Stimulated activated CD8-positive, alpha-beta memory T cell treated with anti-CD3 and anti-CD28 coated beads, Interleukin-7, amount 100 ng/mL, for 4 hours (primary cell): ENCODE measurements around the gene RND1.
"Not testable (repeated sequence)": the region's sequence is repeated elsewhere in the genome, so short reads cannot be mapped to it uniquely, and the experiment has no call there.

Source experiments
- DNase-seq, 2 donors: peaks; one replicate each; pipeline ENCODE4 v3.0.0-alpha.2; 2020; ENCODE audit warnings: low read depth in 2 of 2

RND1 gene

GRCh38 chr12:48865281-48866051 lies at the start of gene RND1:
Gene RND1, minus strand, starts transcription at chr12:48865870. Its CDS starts 103 bp downstream, at chr12:48865767.
- DNase-seq = peak; percentile 71

- no peak for DNase-seq
Measured at GRCh38 chr12:48910196-48910595, 44.5 kb upstream of the RND1 start.

DNA sequence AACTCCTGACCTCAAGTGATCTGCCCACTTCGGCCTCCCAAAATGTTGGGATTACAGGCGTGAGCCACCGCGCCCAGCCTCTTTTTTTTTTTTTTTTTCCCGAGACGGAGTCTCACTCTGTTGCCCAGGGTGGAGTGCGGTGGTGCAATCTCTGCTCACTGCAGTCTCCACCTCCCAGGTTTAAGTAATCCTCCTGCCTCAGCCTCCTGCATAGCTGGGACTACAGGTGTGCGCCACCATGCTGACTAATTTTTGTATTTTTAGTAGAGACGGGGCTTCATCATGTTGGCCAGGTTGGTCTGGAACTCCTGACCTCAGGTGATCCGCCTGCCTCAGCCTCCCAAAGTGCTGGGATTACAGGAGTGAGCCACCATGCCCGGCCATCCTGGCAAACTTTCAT lies 44.0 kb upstream of the RND1 start:
- not testable (repeated sequence) for DNase-seq

DNA sequence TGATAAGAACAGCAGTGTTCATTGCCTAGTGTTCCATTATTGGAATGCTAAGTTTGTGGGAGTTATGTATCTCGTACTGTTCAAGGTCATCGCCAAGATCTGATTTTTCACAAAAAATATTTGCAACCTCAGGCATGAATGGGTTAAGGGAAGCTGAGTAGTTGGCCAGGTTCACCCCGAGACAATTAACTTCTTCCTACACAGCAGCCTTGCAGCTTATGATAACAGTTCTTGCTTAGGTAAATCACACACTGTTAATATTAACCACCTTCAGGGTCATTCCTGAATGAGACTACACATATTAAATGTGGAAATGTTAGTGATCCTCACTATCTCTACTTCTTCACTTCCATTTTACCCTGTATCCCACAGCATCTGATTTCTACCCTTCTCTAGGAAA lies 41.6 kb upstream of the RND1 start:
- DNase-seq = no peak

GRCh38 chr12:48903982-48904411 lies 38.3 kb upstream of the RND1 start:
- DNase-seq = peak; percentile 71 to 75

GRCh38 chr12:48903363-48903981 lies 37.8 kb upstream of the RND1 start:
- DNase-seq = no peak

DNA sequence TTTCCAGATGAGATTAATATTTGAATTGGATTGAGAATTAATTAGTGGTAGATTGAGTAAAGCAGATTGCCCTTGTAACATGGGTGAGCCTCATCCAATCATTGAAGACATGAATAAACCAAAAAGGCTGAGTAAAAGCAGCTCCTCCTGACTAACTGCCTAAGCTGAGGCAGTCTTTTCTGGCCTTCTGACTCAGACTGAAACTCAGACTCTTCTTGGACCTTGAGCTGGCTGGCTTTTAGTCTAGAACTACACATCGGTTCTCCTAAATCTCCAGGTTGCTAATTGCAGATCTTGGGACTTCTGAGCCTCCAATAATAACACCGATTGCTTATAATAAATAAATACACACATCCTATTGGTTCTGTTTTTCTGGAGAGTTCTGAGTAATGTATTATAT lies 35.6 kb upstream of the RND1 start:
- DNase-seq = no peak

GRCh38 chr12:48899651-48900050 lies 34.0 kb upstream of the RND1 start:
- no peak for DNase-seq

- no peak for DNase-seq
Measured at GRCh38 chr12:48894271-48894670, 28.6 kb upstream of the RND1 start.

- DNase-seq = peak; percentile 24 to 57
Measured at GRCh38 chr12:48890657-48891418, 25.2 kb upstream of the RND1 start.

- DNase-seq = no peak
Measured at GRCh38 chr12:48889679-48890078, 24.0 kb upstream of the RND1 start.

DNA sequence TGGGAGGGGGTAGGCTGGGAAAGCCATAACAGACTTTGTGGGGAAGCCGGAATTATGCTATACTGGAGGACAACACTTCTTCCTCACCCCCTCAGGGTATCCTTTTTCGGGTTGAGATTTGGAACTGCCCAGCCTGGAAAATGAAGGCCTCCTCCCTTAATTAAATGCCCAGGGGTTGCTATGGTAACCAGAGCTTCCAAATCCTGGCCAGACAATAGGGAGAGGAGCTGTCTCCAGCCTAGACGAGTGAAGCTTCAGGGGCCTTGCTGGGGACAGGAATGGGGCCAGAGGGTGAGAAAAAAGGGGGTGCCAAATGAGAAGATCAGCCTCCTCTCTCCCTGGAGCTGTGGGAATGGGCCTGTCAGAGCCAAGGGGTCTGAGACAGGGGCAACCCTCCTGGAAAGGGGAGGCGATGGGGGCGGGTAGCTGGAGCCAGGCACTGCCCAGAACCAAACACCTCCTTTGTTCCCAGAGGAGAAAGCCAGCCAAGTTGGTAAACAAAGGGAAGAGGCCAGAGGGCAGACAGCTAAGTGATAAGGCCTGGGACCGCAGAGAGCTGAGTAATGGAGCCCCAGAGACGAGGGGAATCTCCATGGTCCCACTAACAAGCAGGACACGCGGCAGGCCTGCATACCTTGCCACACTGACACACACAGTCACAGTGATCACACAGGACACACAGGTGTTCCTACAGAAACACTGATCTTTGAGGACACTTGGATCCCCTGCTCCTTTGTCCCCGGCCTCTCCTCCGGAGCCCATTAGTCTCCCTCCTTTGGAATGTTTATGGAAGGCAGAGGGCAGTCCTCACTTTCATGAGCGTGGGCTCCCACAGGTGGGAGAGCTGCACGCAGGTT lies 17.9 kb upstream of the RND1 start:
- no peak for DNase-seq

- DNase-seq = no peak
Measured at GRCh38 chr12:48882972-48883304, 17.3 kb upstream of the RND1 start.

DNA sequence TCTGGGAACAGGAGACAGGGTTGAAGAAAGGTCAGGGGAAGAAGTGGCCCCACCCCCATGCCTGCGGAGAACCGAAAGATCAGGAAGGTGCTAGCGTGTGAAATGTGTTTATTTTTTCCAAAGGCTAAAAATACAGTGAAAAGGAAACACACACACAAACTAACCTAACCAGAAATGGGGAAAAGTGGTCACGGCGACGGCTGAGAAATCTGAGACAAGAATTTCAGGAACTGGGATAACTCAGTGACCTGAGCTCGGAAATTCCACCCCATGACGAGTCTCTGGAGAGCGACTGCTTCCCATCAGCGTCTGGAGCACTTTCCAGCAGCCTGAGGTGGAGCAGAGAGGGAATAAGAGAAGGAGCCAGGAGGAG lies 16.6 kb upstream of the RND1 start:
- no peak for DNase-seq

GRCh38 chr12:48881686-48882314 lies 16.1 kb upstream of the RND1 start:
- DNase-seq = no peak

DNA sequence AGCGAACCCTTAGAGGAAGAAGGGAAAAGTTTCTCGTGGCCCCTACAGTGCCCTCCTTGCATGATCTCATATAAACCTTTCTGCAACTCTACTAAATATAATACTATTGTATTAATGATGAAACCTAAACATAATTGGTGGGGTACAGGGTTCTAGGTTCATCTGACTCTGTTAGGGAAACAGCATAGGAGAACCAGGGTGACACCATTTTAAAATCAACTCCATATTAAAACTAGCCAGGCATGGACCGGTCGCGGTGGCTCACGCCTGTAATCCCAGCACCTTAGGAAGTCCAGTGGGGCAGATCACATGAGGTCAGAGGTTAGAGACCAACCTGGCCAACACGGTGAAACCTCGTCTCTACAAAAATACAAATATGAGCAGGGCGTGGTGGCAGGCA lies 15.0 kb upstream of the RND1 start:
- DNase-seq = no peak

DNA sequence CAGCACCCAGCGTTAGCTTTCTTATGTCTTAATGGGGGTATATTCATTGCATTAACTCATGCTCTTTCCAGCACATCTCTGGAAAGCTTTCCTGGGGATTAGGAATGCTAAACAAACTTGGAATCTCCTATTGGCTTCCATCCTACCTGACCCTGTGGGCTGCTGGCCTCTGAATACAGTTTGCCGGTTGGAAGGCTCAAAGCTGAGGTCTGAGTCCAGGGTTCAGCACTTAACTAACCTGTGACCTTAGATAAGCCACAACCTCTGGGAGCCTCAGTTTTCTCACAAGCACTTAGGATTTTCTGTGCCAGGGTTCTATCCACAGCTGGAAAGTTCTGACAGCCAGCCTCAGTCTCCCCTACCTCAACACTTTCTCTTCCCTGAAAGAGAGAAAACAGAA lies 12.9 kb upstream of the RND1 start:
- DNase-seq = no peak

DNA sequence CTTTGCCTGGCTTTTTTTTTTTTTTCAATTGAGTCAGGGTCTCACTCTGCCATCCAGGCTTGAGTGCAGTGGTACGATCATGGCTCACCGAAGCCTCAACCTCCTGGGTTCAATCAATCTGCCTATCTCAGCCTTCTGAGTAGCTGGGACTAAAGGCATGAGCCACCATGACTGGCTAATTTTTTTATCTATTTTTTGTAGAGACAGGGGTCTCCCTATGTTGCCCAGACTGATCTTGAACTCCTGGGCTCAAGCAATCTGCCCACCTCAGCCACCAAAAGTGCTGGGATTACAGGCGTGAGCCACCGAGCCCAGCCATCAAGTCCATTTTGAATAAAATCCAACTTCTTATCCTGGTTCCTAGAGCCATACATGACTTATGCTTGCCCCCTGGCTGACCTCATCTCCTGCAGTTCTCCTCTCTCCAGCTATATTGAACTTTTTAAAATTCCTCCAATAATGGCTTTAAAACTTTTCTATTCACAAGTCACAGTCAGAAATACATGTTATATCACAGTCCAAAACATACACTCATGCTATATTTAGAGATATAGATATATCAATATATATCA lies 10.4 kb upstream of the RND1 start:
- DNase-seq = no peak

GRCh38 chr12:48873534-48873933 lies 7.9 kb upstream of the RND1 start:
- not testable (repeated sequence) for DNase-seq

- no peak for DNase-seq
Measured at GRCh38 chr12:48873096-48873495, 7.4 kb upstream of the RND1 start.

GRCh38 chr12:48869191-48869590 lies 3.5 kb upstream of the RND1 start:
- no peak for DNase-seq
